ENCODE data around the gene LCT. TPM values are rescaled to one million over a fixed set of nuclear protein-coding genes. Genes with fewer than 3 reads are reported as not detected.

Gene LCT
- total RNA-seq, 1 experiment from 2014 or later, result not detected

GRCh38 chr2:135838502-135838901, 1.5 kb upstream of the LCT start:
- H3K4me2 ChIP-seq, result no peak overlapping the region
- no peak overlapping the region for H2AFZ ChIP-seq
- no peak for TF ChIP-seq CTCF (conservative IDR thresholded peaks at IDR 0.05)
- TF ChIP-seq EZH2 (IDR thresholded peaks at IDR 0.05; ENCODE audit: low read depth), result no peak
- CTCF ChIA-PET, result no interaction called here
- no peaks in the 10 kb centered on the region for H3F3A ChIP-seq (ENCODE audit: insufficient read depth, low read depth)
- H3K4me1 ChIP-seq (replicated peaks; ENCODE audit: insufficient read depth), result no peaks in the 10 kb centered on the region
- BruUV-seq (replicated peaks), result no TSS peak
- no peak for DNase-seq
- H3K79me2 ChIP-seq (ENCODE audit: low read depth), result no peaks in the 10 kb centered on the region
- H3K4me3 ChIP-seq, result no peak overlapping the region
- no peaks in the 10 kb centered on the region for H3K9me2 ChIP-seq (ENCODE audit: insufficient read depth)
- POLR2A ChIA-PET (ENCODE audit: unreplicated experiment), result interaction anchor here (0.6 kb wide), 1 partner anchor 95 kb away, joined by 7 read pairs; no protein-coding TSS in a partner anchor
- no peaks in the 10 kb centered on the region for H3K9me3 ChIP-seq (ENCODE audit: insufficient read depth, low read depth)
- H3K27ac ChIP-seq, result no peak overlapping the region
- no peaks in the 10 kb centered on the region; the same call in 1 of the 2 replicates for H4K20me1 ChIP-seq (ENCODE audit: insufficient read depth)
- intact Hi-C loops (cut with micrococcal nuclease; ENCODE audit: unreplicated experiment), result no loop called here
- no peaks in the 10 kb centered on the region for H3K27me3 ChIP-seq (ENCODE audit: insufficient read depth, low read depth)
- peaks cover 9% of the 10 kb centered on the region; the same call in 1 of the 2 replicates for H3K36me3 ChIP-seq (ENCODE audit: low read depth)

GRCh38 chr2:135832891-135833290, 4.1 kb downstream of the LCT start:
- Histone ChIP-seq H3F3A (ENCODE audit: insufficient read depth, low read depth) (no peaks in the 10 kb centered on the region), H3K27ac (no peak overlapping the region), H3K36me3 (ENCODE audit: low read depth) (no peaks in the 10 kb centered on the region), H3K4me3 (no peak overlapping the region), H3K9me3 (ENCODE audit: insufficient read depth, low read depth) (no peaks in the 10 kb centered on the region), H3K79me2 (ENCODE audit: low read depth) (no peaks in the 10 kb centered on the region), H3K27me3 (ENCODE audit: insufficient read depth, low read depth) (no peaks in the 10 kb centered on the region), H3K4me2 (no peak overlapping the region), H3K4me1 (replicated peaks; ENCODE audit: insufficient read depth) (no peaks in the 10 kb centered on the region), H4K20me1 (ENCODE audit: insufficient read depth) (no peaks in the 10 kb centered on the region), H2AFZ (no peak overlapping the region), H3K9me2 (ENCODE audit: insufficient read depth) (no peaks in the 10 kb centered on the region)
- TF ChIP-seq EZH2 (IDR thresholded peaks at IDR 0.05; ENCODE audit: low read depth) (no peak), CTCF (conservative IDR thresholded peaks at IDR 0.05) (no peak)
- ChIA-PET CTCF (interaction anchor here (0.7 kb wide), 1 partner anchor 829 kb away, joined by 11 read pairs; no protein-coding TSS in a partner anchor), POLR2A (ENCODE audit: unreplicated experiment) (no interaction called here)
- no peak for DNase-seq
- BruUV-seq (replicated peaks), result no TSS peak
- intact Hi-C loops (cut with micrococcal nuclease; ENCODE audit: unreplicated experiment), result no loop called here

- H3K79me2 ChIP-seq (ENCODE audit: low read depth), result no peaks in the 10 kb centered on the region
- H3K4me1 ChIP-seq (replicated peaks; ENCODE audit: insufficient read depth), result no peaks in the 10 kb centered on the region
- ChIA-PET POLR2A (ENCODE audit: unreplicated experiment) (no interaction called here), CTCF (no interaction called here)
- no peaks in the 10 kb centered on the region for H3K9me2 ChIP-seq (ENCODE audit: insufficient read depth)
- H3F3A ChIP-seq (ENCODE audit: insufficient read depth, low read depth), result no peaks in the 10 kb centered on the region
- H3K4me3 ChIP-seq, result no peak overlapping the region
- no peaks in the 10 kb centered on the region for H4K20me1 ChIP-seq (ENCODE audit: insufficient read depth)
- H3K9me3 ChIP-seq (ENCODE audit: insufficient read depth, low read depth), result no peaks in the 10 kb centered on the region
- no peak for TF ChIP-seq CTCF (conservative IDR thresholded peaks at IDR 0.05)
- no peak for TF ChIP-seq EZH2 (IDR thresholded peaks at IDR 0.05; ENCODE audit: low read depth)
- no peak overlapping the region for H3K4me2 ChIP-seq
- H3K27ac ChIP-seq, result no peak overlapping the region
- no peaks in the 10 kb centered on the region for H3K27me3 ChIP-seq (ENCODE audit: insufficient read depth, low read depth)
- H3K36me3 ChIP-seq (ENCODE audit: low read depth), result no peaks in the 10 kb centered on the region
- intact Hi-C loops (cut with micrococcal nuclease; ENCODE audit: unreplicated experiment), result no loop called here
- BruUV-seq (replicated peaks), result no TSS peak
- no peak for DNase-seq
- H2AFZ ChIP-seq, result no peak overlapping the region
Measured at GRCh38 chr2:135831180-135831812, 5.7 kb downstream of the LCT start.

All from PC-9 (cell line).